ENCODE results near the gene TMC4.
"Not testable (repeated sequence)": the region's sequence is repeated elsewhere in the genome, so short reads cannot be mapped to it uniquely, and the experiment has no call there.

TMC4 gene

GRCh38 chr19:54172471-54173358, at the start of gene TMC4:
Gene TMC4 (minus strand): TSS chr19:54173160. CDS start chr19:54173117, 43 bp downstream.
- DNase-seq, result peak in 1 of 2 experiments; percentile 10

- DNase-seq, result not testable (repeated sequence)
These were observed 49.0 kb upstream of the TMC4 start for GRCh38 chr19:54221947-54222346.

DNA sequence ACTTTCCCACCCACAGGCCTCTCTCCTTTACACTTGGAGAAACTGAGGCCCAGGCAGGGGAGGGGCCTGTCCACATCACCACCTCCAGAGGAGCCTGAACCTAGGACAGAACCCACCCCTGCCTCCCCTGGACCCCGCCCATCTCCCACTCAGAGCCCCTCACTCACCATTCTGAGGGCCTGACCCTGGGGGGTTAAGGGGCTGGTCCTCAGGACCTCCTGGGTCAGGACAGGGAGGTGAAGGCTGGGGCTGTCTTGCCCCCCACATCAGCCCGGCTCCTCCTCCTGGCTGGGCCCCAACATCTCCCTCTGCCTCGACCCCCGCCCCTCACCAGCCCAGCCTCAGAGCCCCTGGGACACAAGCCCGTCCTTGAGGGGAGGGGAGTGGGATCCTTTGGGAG, 46.7 kb upstream of the TMC4 start:
- DNase-seq, result not testable (repeated sequence)

DNA sequence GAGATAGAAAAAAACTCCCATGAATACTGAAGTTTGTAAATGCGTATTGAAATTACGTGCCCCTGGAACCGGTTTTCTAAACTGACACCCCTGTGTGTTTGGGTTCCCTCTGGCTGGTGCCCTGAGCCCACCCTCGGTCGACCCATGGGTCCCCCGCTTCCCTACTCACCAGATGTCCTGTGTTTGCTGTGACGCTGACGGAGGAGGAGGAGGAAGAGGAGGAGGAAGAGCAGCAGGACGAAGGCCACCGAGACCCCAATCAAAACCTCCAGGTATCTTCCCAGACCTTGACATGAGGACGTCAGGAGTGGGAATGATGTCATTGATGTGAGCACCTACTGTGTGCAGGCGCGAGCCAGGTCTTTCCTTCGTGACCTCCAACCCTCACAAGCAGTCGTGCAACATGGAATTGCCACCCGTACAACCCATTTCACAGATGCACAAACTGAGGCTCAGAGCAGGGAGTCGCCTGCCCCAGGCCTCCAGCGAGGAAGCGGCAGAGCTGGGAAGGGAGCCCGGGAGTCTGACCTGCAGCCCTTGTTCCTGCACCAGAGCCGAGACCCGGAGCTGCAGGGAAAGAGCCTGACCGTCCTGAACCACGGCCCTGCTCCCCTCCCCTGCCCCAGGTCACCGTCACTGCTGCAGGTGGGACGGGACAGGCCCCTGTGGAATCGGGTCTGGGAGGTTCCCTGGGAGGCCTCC, 46.2 kb upstream of the TMC4 start:
- DNase-seq, result no peak

GRCh38 chr19:54218259-54218658, 45.3 kb upstream of the TMC4 start:
- DNase-seq, result no peak

GRCh38 chr19:54217517-54218247, 44.7 kb upstream of the TMC4 start:
- DNase-seq, result not testable (repeated sequence)

GRCh38 chr19:54216869-54217268, 43.9 kb upstream of the TMC4 start:
- DNase-seq, result no peak

DNA sequence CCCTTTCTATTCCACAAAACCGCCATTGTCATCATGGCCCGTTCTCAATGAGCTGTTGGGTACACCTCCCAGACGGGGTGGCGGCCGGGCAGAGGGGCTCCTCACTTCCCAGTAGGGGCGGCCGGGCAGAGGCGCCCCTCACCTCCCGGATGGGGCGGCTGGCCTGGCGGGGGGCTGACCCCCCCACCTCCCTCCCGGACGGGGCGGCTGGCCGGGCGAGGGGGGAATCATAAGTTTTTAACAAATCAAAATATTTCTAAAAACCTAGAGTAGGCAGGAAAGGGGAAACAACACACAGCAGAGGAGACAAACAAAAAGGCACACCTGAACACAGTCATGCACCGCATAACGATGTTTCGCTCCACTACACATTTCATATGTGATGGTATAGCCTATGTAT, 41.8 kb upstream of the TMC4 start:
- not testable (repeated sequence) for DNase-seq

DNA sequence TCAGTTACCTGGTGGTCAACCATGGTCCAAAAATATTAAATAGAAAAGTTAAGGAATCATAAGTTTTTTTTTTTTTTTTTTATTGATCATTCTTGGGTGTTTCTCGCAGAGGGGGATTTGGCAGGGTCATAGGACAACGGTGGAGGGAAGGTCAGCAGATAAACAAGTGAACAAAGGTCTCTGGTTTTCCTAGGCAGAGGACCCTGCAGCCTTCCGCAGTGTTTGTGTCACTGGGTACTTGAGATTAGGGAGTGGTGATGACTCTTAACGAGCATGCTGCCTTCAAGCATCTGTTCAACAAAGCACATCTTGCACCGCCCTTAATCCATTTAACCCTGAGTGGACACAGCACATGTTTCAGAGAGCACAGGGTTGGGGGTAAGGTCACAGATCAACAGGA, 41.3 kb upstream of the TMC4 start:
- not testable (repeated sequence) for DNase-seq

DNA sequence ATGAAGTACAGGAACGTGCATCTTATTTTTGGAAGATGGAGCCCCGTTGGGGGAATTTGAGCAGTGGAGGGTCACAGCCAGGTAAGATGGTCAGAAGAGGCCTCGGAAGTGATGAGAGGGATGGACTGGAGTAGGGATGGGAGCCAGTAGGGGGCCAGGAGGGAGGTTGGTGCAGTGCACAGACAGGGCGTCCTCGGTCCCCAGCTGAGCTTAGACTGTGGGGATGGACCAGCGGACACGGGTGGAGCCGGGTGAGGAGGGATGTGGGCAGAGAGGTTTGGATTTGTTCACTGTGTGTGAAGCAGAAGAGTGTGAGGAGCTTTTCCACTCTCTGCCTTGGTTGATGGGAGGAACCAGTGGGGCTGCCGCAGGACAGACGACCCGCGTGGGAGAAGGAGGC, 38.3 kb upstream of the TMC4 start:
- DNase-seq, result no peak

GRCh38 chr19:54209811-54210494, 37.0 kb upstream of the TMC4 start:
- DNase-seq, result peak; percentile 44 to 54

DNA sequence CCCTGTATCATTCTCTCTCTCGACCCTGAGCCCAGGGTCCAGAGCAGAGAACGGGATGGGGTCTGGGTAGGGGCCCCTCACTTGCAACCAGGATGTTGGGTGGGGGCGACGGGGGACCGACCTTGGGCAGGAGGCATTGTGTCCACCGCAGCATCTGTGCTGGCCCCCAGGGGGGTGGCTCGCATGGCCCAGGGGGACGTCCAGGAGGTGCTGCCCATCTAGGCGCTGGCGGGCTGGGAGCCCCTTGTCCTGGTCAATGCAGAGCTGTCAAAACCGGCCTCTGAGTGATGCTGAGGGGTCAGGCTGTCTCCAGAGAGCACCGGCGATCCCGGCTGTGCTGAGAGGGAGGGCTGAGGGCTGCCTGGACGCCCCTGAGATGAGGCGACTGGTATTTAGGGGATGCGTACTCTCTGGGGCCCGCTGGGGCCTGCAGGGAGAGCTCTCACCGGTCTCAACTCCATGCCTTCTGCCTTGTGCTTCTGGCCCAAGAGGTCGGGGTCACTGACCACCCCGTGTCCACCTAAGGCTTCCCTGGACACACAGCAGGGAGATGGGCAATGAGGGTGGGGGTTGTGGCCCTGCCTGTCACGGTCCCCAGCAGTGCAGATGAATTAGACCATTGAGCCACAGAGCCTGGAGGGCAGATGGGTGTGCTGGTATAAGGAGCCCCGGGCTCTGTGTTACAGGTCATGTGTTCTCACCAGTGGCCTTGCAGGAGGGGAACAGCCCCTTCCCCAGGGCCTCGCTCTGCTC, 36.3 kb upstream of the TMC4 start:
- no peak for DNase-seq

- no peak for DNase-seq
These were observed 35.8 kb upstream of the TMC4 start for GRCh38 chr19:54208784-54209057.

- DNase-seq, result peak; percentile 99 to 100
These were observed 35.2 kb upstream of the TMC4 start for GRCh38 chr19:54207983-54208783.

GRCh38 chr19:54207676-54207982, 34.7 kb upstream of the TMC4 start:
- peak; percentile 76 for DNase-seq

GRCh38 chr19:54207193-54207592, 34.2 kb upstream of the TMC4 start:
- not testable (repeated sequence) for DNase-seq

- no peak for DNase-seq
These were observed 33.8 kb upstream of the TMC4 start for GRCh38 chr19:54206831-54207177.

GRCh38 chr19:54206030-54206830, 33.3 kb upstream of the TMC4 start:
- DNase-seq, result no peak

GRCh38 chr19:54204767-54205468, 32.0 kb upstream of the TMC4 start:
- DNase-seq, result no peak

DNA sequence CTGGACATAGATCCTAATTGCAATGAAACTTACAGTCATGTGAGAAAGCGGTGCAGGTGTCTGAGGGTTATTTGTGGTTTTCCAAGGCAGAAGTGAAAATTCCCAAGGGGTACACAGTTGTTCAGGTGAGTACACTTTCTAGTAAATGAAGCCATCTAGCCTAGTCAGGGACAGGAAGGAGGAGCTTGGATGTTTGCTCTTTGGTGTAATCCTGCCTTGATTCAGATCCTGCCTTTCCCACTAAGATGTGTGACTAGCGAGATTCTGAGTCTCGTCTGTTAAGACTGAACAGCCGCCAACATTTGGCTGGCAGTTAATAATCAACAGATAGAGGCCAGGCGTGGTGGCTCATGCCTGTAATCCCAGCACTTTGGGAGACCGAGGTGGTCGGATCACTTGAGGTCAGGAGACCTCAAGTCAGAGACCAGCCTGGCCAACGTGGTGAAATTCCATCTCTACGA, 30.2 kb upstream of the TMC4 start:
- DNase-seq, result no peak

All from Kasumi-1 (cell line).